NT2/D1 (cell line): ENCODE data around the gene ANO9.
"Not testable (repeated sequence)": the region's sequence is repeated elsewhere in the genome, so short reads cannot be mapped to it uniquely, and the experiment has no call there.

Experiments used
- DNase-seq: peaks from one replicate; pipeline ENCODE4 v3.0.0-alpha.2; 2011; ENCODE audit warnings: low read depth, low spot score
- H3K27me3 ChIP-seq: 2 replicates; pipeline ENCODE4 v1.6.0; 2011; ENCODE audit warnings: mild to moderate bottlenecking; ENCODE audit not compliant: insufficient read length, insufficient read depth
- H3K36me3 ChIP-seq: 2 replicates; pipeline ENCODE4 v1.6.1; 2011; ENCODE audit warnings: mild to moderate bottlenecking, low read length, mixed read lengths; ENCODE audit not compliant: insufficient read depth, insufficient read length
- H3K4me1 ChIP-seq: 2 replicates; pipeline ENCODE4 v1.5.1; 2011; ENCODE audit not compliant: insufficient read depth, insufficient read length
- H3K4me3 ChIP-seq: 2 replicates; pipeline ENCODE4 v1.5.1; 2011; ENCODE audit warnings: low read depth; ENCODE audit not compliant: insufficient read length
- H3K9ac ChIP-seq: 2 replicates; pipeline ENCODE4 v1.6.0; 2011; ENCODE audit warnings: low read depth; ENCODE audit not compliant: insufficient read length
- H3K9me3 ChIP-seq: 2 replicates; pipeline ENCODE4 v1.5.1; 2011; ENCODE audit warnings: mild to moderate bottlenecking, low read length; ENCODE audit not compliant: insufficient read depth
- SUZ12 ChIP-seq: IDR thresholded peaks from 2 replicates; pipeline ENCODE4 v1.6.1; 2011; ENCODE audit not compliant: insufficient read length, insufficient read depth; ENCODE audit errors: extremely low read depth
- YY1 ChIP-seq: IDR thresholded peaks from 2 replicates; pipeline ENCODE4 v1.6.1; 2011; ENCODE audit not compliant: insufficient read length, insufficient read depth
- ZNF274 ChIP-seq: IDR thresholded peaks from 2 replicates; pipeline ENCODE4 v1.6.1; 2011; ENCODE audit warnings: mild to moderate bottlenecking, low read depth, low read length

The ANO9 gene

GRCh38 chr11:437228-437870, 4.5 kb downstream of the ANO9 start:
- Histone ChIP-seq H3K9ac (no peak overlapping the region), H3K27me3 (no peaks in the 10 kb centered on the region), H3K36me3 (no peaks in the 10 kb centered on the region), H3K4me1 (peaks cover 8% of the 10 kb centered on the region), H3K4me3 (no peak overlapping the region), H3K9me3 (no peaks in the 10 kb centered on the region; the same call in 1 of the 2 replicates)
- no peak for TF ChIP-seq ZNF274
- DNase-seq = no peak

- H3K36me3 ChIP-seq, H3K4me1 ChIP-seq, DNase-seq: not testable (repeated sequence)
Measured at GRCh38 chr11:434999-435740, 6.6 kb downstream of the ANO9 start.

GRCh38 chr11:434496-434895, 7.3 kb downstream of the ANO9 start:
- Histone ChIP-seq H3K9me3 (no peaks in the 10 kb centered on the region; the same call in 1 of the 2 replicates), H3K4me3 (no peak overlapping the region), H3K36me3 (no peaks in the 10 kb centered on the region), H3K27me3 (no peaks in the 10 kb centered on the region), H3K4me1 (peaks cover 4% of the 10 kb centered on the region), H3K9ac (no peak overlapping the region)
- TF ChIP-seq SUZ12 = no peak
- TF ChIP-seq ZNF274 = no peak
- no peak for TF ChIP-seq YY1
- no peak for DNase-seq

More at GRCh38 chr11:434999-435740, 6.6 kb downstream of the ANO9 start:
- not testable (repeated sequence) for H3K9me3 ChIP-seq, H3K9ac ChIP-seq, H3K4me3 ChIP-seq, H3K27me3 ChIP-seq

- no peak for DNase-seq
- no peak for TF ChIP-seq SUZ12
- no peak overlapping the region for H3K9ac ChIP-seq
- H3K27me3 ChIP-seq = no peaks in the 10 kb centered on the region
- H3K9me3 ChIP-seq = no peaks in the 10 kb centered on the region; the same call in 1 of the 2 replicates
- no peaks in the 10 kb centered on the region for H3K36me3 ChIP-seq
- peaks cover 4% of the 10 kb centered on the region for H3K4me1 ChIP-seq
- H3K4me3 ChIP-seq = no peak overlapping the region
Measured at GRCh38 chr11:433641-434040, 8.2 kb downstream of the ANO9 start.

- H3K27me3 ChIP-seq = no peaks in the 10 kb centered on the region
- H3K4me3 ChIP-seq = no peak overlapping the region
- H3K4me1 ChIP-seq = peaks cover 3% of the 10 kb centered on the region
- H3K9me3 ChIP-seq = no peaks in the 10 kb centered on the region; the same call in 1 of the 2 replicates
- DNase-seq = no peak
- no peak for TF ChIP-seq ZNF274
- H3K36me3 ChIP-seq = no peaks in the 10 kb centered on the region
- H3K9ac ChIP-seq = no peak overlapping the region
Measured at GRCh38 chr11:433111-433510, 8.7 kb downstream of the ANO9 start.

GRCh38 chr11:432501-433100, 9.2 kb downstream of the ANO9 start:
- no peaks in the 10 kb centered on the region for H3K4me1 ChIP-seq
- H3K27me3 ChIP-seq = no peaks in the 10 kb centered on the region
- no peak for TF ChIP-seq ZNF274
- TF ChIP-seq SUZ12 = no peak
- TF ChIP-seq YY1 = no peak
- DNase-seq = no peak
- no peaks in the 10 kb centered on the region for H3K36me3 ChIP-seq
- H3K4me3 ChIP-seq = no peak overlapping the region
- no peaks in the 10 kb centered on the region; the same call in 1 of the 2 replicates for H3K9me3 ChIP-seq
- H3K9ac ChIP-seq = no peak overlapping the region

GRCh38 chr11:431921-432320, 9.9 kb downstream of the ANO9 start:
- H3K36me3 ChIP-seq = no peaks in the 10 kb centered on the region
- no peak for DNase-seq
- H3K9ac ChIP-seq = no peak overlapping the region
- no peaks in the 10 kb centered on the region for H3K27me3 ChIP-seq
- no peaks in the 10 kb centered on the region for H3K4me1 ChIP-seq
- TF ChIP-seq SUZ12 = no peak
- TF ChIP-seq ZNF274 = no peak
- TF ChIP-seq YY1 = no peak
- no peaks in the 10 kb centered on the region for H3K9me3 ChIP-seq
- no peak overlapping the region for H3K4me3 ChIP-seq
